Esophagus squamous epithelium (tissue), 5 donors: Measurements from ENCODE around the gene PTPRG. TPM values are rescaled to one million over a fixed set of nuclear protein-coding genes. Genes with fewer than 3 reads are reported as not detected.

ENCODE experiments used
- DNase-seq: peaks from one replicate; lab custom pipeline; 2025; lab: John Stamatoyannopoulos, UW
- H3K27ac ChIP-seq, 4 donors: fragments of 200-600 bp; sonication (generic); one replicate each; pipeline ENCODE4 v1.5.1; 2016 to 2019; ENCODE audit warnings: mild to moderate bottlenecking in 1 of 4
- H3K27me3 ChIP-seq, 4 donors: fragments of 200-600 bp; sonication (generic); 1 replicate in 3 of 4; 2 replicates in 1 of 4; pipeline versions ENCODE4 v1.5.1 to v1.6.0; 2017 to 2021; ENCODE audit warnings: antibody characterized with exemption in 1 of 4
- H3K36me3 ChIP-seq, 3 donors: fragments of 200-600 bp; sonication (generic); one replicate each; pipeline ENCODE4 v1.5.1; 2016 to 2019
- H3K4me1 ChIP-seq, 3 donors: fragments of 200-600 bp; sonication (generic); one replicate each; pipeline ENCODE4 v1.5.1; 2017 to 2019
- H3K4me3 ChIP-seq, 4 donors: fragments of 200-600 bp; sonication (generic); 1 replicate in 3 of 4; 2 replicates in 1 of 4; pipeline ENCODE4 v1.5.1; 2016 to 2019; ENCODE audit warnings: mild to moderate bottlenecking in 2 of 4, moderate library complexity in 1 of 4
- H3K9me3 ChIP-seq, 3 donors: fragments of 200-600 bp; sonication (generic); one replicate each; pipeline ENCODE4 v1.5.1; 2016 to 2019
- POLR2A ChIP-seq, 4 donors: fragments of 450-650 bp; IDR thresholded peaks; one replicate each; pipeline ENCODE4 v1.6.1; 2017; ENCODE audit warnings: antibody characterized with exemption in 4 of 4, mild to moderate bottlenecking in 4 of 4, moderate library complexity in 3 of 4
- WGBS, 2 donors: methylation state at CpG; one replicate each; pipeline ENCODE4 v1.1.5; 2018; 5-methylcytosine and 5-hydroxymethylcytosine counted together
- intact Hi-C: fragments of 100-400 bp; cut with DNase I; formaldehyde crosslinking; loops from one replicate; pipeline ENCODE4 v1.15.0; 2022
- total RNA-seq, 4 donors: library from RNA; depleted of rRNA; stranded (reverse); fragments of >200 nt; gene quantifications; one replicate each; pipeline ENCODE4 v1.1.0, GENCODE V29; 2016
- TF ChIP-seq, protein P1 (sequence below), 6 experiments: fragments of 450-650 bp in 4 of 6; fragments of 200-600 bp in 2 of 6; sonication (generic) in 2 of 6; IDR thresholded peaks; one replicate each; pipeline ENCODE4 v1.5.1; 2016 to 2019; ENCODE audit warnings: antibody characterized with exemption in 6 of 6, mild to moderate bottlenecking in 4 of 6, moderate library complexity in 4 of 6
- donor health status: DM: yes; HTN: yes; CAD: no.

PTPRG gene
- total RNA-seq, 4 donors from 2014 or later, result 3.7 to 42.2 (median 15.2) TPM

- no peak for DNase-seq
- Histone ChIP-seq H3K4me1 (peaks cover 0 to 8% (median 0%) of the 10 kb centered on the region in 3 donors), H3K36me3 (no peaks in the 10 kb centered on the region), H3K4me3 (no peak overlapping the region), H3K9me3 (no peaks in the 10 kb centered on the region), H3K27me3 (no peaks in the 10 kb centered on the region), H3K27ac (no peak overlapping the region)
- intact Hi-C loops, result no loop called here
- TF ChIP-seq, protein P1, sequence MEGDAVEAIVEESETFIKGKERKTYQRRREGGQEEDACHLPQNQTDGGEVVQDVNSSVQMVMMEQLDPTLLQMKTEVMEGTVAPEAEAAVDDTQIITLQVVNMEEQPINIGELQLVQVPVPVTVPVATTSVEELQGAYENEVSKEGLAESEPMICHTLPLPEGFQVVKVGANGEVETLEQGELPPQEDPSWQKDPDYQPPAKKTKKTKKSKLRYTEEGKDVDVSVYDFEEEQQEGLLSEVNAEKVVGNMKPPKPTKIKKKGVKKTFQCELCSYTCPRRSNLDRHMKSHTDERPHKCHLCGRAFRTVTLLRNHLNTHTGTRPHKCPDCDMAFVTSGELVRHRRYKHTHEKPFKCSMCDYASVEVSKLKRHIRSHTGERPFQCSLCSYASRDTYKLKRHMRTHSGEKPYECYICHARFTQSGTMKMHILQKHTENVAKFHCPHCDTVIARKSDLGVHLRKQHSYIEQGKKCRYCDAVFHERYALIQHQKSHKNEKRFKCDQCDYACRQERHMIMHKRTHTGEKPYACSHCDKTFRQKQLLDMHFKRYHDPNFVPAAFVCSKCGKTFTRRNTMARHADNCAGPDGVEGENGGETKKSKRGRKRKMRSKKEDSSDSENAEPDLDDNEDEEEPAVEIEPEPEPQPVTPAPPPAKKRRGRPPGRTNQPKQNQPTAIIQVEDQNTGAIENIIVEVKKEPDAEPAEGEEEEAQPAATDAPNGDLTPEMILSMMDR (IDR thresholded peaks at IDR 0.05), result no peak
- TF ChIP-seq POLR2A (IDR thresholded peaks at IDR 0.05), result no peak
- 76 to 84% methylated on average over 2 of the region's 2 CpGs for WGBS, 2 donors
Measured at GRCh38 chr3:61631108-61631769, 69.9 kb downstream of the PTPRG start.

DNA sequence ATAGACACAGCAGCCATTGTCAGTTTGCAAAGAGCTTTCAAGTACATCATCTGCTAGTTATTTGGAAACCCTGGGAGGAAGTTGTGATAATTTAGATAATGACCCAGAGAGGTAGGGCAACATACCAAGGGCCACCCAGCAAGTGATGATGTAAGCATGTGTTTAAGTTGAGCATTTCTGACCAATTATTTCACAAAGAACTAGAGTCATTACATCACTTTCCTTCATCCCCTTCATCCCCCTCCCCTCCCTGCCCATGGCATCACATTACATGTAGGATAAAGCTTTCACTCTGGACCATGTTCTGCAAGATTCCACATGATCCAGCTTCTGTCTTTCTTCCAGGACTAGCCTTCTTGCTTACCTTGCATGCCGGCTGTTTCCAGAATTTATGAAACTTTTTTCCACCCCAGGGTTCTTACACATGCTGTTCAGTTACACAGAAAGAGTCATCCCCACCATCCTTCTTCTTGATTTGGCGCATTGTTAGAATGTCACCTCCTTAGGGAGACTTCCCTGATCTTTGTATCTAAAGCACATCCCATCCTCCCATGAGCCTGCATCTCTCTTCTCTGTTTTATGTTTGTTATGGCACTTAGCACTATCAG is 71.3 kb downstream of the PTPRG start:
- intact Hi-C loops, result no loop called here
- no peaks in the 10 kb centered on the region for H3K27me3 ChIP-seq
- TF ChIP-seq, protein P1 (IDR thresholded peaks at IDR 0.05), result no peak
- TF ChIP-seq POLR2A (IDR thresholded peaks at IDR 0.05), result no peak
- H3K4me1 ChIP-seq, result peaks cover 0 to 8% (median 0%) of the 10 kb centered on the region in 3 donors
- WGBS, 2 donors, result 93 to 97% methylated on average over 2 of the region's 2 CpGs
- H3K27ac ChIP-seq, result no peak overlapping the region
- DNase-seq, result no peak
- H3K9me3 ChIP-seq, result no peaks in the 10 kb centered on the region
- no peak overlapping the region for H3K4me3 ChIP-seq
- H3K36me3 ChIP-seq, result no peaks in the 10 kb centered on the region

GRCh38 chr3:61634678-61635077 is 73.3 kb downstream of the PTPRG start:
- H3K27me3 ChIP-seq, result no peaks in the 10 kb centered on the region
- DNase-seq, result no peak
- intact Hi-C loops, result no loop called here
- no peaks in the 10 kb centered on the region for H3K9me3 ChIP-seq
- TF ChIP-seq, protein P1 (IDR thresholded peaks at IDR 0.05), result no peak
- TF ChIP-seq POLR2A (IDR thresholded peaks at IDR 0.05), result no peak
- 50 to 62% methylated on average over 3 of the region's 3 CpGs for WGBS, 2 donors
- no peak overlapping the region for H3K4me3 ChIP-seq
- H3K27ac ChIP-seq, result no peak overlapping the region
- H3K4me1 ChIP-seq, result peaks cover 0 to 10% (median 0%) of the 10 kb centered on the region in 3 donors
- H3K36me3 ChIP-seq, result no peaks in the 10 kb centered on the region

GRCh38 chr3:61637088-61638051 is 76.0 kb downstream of the PTPRG start:
- H3K4me1 ChIP-seq, result peaks cover 0 to 10% (median 0%) of the 10 kb centered on the region in 3 donors
- H3K36me3 ChIP-seq, result no peaks in the 10 kb centered on the region
- H3K27ac ChIP-seq, result peak overlapping the region in 1 of 4 donors; percentile 52
- H3K4me3 ChIP-seq, result peak overlapping the region in 1 of 4 donors; percentile 12
- no peak for TF ChIP-seq POLR2A (IDR thresholded peaks at IDR 0.05)
- TF ChIP-seq, protein P1 (IDR thresholded peaks at IDR 0.05), result no peak
- DNase-seq, result no peak
- intact Hi-C loops, result no loop called here
- 63 to 76% methylated on average over 10 to 16 of the region's 16 CpGs for WGBS, 2 donors
- H3K9me3 ChIP-seq, result no peaks in the 10 kb centered on the region
- no peaks in the 10 kb centered on the region for H3K27me3 ChIP-seq
